ENCODE results near the gene NUDT9. TPM values are rescaled to one million over a fixed set of nuclear protein-coding genes. Genes with fewer than 3 reads are reported as not detected.

The NUDT9 gene
- total RNA-seq, 1 experiment from 2014 or later, result 14.7 TPM

GRCh38 chr4:87430038-87430437, 7.7 kb downstream of the NUDT9 start:
- no peak overlapping the region for H3K27ac ChIP-seq (ENCODE audit: low read length)
- DNase-seq (no peak), ATAC-seq (no peak)
- H3K9ac ChIP-seq (ENCODE audit: low read length), result no peak overlapping the region
- ChIA-PET POLR2A (ENCODE audit: unreplicated experiment) (no interaction called here), CTCF (no interaction called here)
- H2AFZ ChIP-seq (ENCODE audit: low read length), result no peak overlapping the region
- TF ChIP-seq CTCF (conservative IDR thresholded peaks at IDR 0.05; ENCODE audit: low read depth, low read length), result no peak
- TF ChIP-seq EZH2phosphoT487 (IDR thresholded peaks at IDR 0.05; ENCODE audit: borderline replicate concordance, low read length), result no peak
- no peak for TF ChIP-seq EZH2 (IDR thresholded peaks at IDR 0.05; ENCODE audit: low read length, unreplicated experiment)
- no peaks in the 10 kb centered on the region for H3K36me3 ChIP-seq (ENCODE audit: low read depth, low read length)
- H3K4me1 ChIP-seq (ENCODE audit: insufficient read depth, low read length), result no peaks in the 10 kb centered on the region
- peaks cover 83% of the 10 kb centered on the region for H3K79me2 ChIP-seq (ENCODE audit: low read length)
- H3K4me2 ChIP-seq (ENCODE audit: low read length), result no peak overlapping the region
- no peaks in the 10 kb centered on the region for H3K9me2 ChIP-seq (replicated peaks; ENCODE audit: low read length)
- intact Hi-C loops (cut with micrococcal nuclease), result loop anchor here (5.0 kb wide), 1 partner anchor 37 kb away; no protein-coding TSS in a partner anchor
- no peaks in the 10 kb centered on the region for H3K27me3 ChIP-seq (ENCODE audit: low read length)
- BruUV-seq (replicated peaks), result no TSS peak
- no peaks in the 10 kb centered on the region for H3K9me3 ChIP-seq (ENCODE audit: low read length)
- H3K4me3 ChIP-seq (ENCODE audit: low read length), result no peak overlapping the region
- no peaks in the 10 kb centered on the region for H4K20me1 ChIP-seq (ENCODE audit: low read length)
- H3F3A ChIP-seq (ENCODE audit: low read length, unreplicated experiment), result no peaks in the 10 kb centered on the region

GRCh38 chr4:87433342-87433741, 11.0 kb downstream of the NUDT9 start:
- CTCF ChIA-PET, result no interaction called here
- no peak overlapping the region for H3K9ac ChIP-seq (ENCODE audit: low read length)
- H3K4me1 ChIP-seq (ENCODE audit: insufficient read depth, low read length), result no peaks in the 10 kb centered on the region
- DNase-seq, result no peak
- H3K36me3 ChIP-seq (ENCODE audit: low read depth, low read length), result no peaks in the 10 kb centered on the region
- no peak overlapping the region for H3K4me2 ChIP-seq (ENCODE audit: low read length)
- POLR2A ChIA-PET (ENCODE audit: unreplicated experiment), result no interaction called here
- H3K4me3 ChIP-seq (ENCODE audit: low read length), result no peak overlapping the region
- no peaks in the 10 kb centered on the region for H3K9me3 ChIP-seq (ENCODE audit: low read length)
- no peak overlapping the region for H3K27ac ChIP-seq (ENCODE audit: low read length)
- BruUV-seq (replicated peaks), result no TSS peak
- intact Hi-C loops (cut with micrococcal nuclease), result loop anchor here (5.0 kb wide), 1 partner anchor 34 kb away; no protein-coding TSS in a partner anchor
- H4K20me1 ChIP-seq (ENCODE audit: low read length), result no peaks in the 10 kb centered on the region
- TF ChIP-seq CTCF (conservative IDR thresholded peaks at IDR 0.05; ENCODE audit: low read depth, low read length) (no peak), EZH2phosphoT487 (IDR thresholded peaks at IDR 0.05; ENCODE audit: borderline replicate concordance, low read length) (no peak), EZH2 (IDR thresholded peaks at IDR 0.05; ENCODE audit: low read length, unreplicated experiment) (no peak)
- H3K9me2 ChIP-seq (replicated peaks; ENCODE audit: low read length), result no peaks in the 10 kb centered on the region
- H3K79me2 ChIP-seq (ENCODE audit: low read length), result peaks cover 53% of the 10 kb centered on the region
- no peak overlapping the region for H2AFZ ChIP-seq (ENCODE audit: low read length)
- H3F3A ChIP-seq (ENCODE audit: low read length, unreplicated experiment), result no peaks in the 10 kb centered on the region
- no peak for ATAC-seq
- no peaks in the 10 kb centered on the region for H3K27me3 ChIP-seq (ENCODE audit: low read length)

- Histone ChIP-seq H3K4me2 (ENCODE audit: low read length) (no peak overlapping the region), H2AFZ (ENCODE audit: low read length) (no peak overlapping the region), H4K20me1 (ENCODE audit: low read length) (no peaks in the 10 kb centered on the region), H3K27me3 (ENCODE audit: low read length) (no peaks in the 10 kb centered on the region), H3K9me3 (ENCODE audit: low read length) (no peaks in the 10 kb centered on the region), H3K27ac (ENCODE audit: low read length) (no peak overlapping the region), H3F3A (ENCODE audit: low read length, unreplicated experiment) (no peaks in the 10 kb centered on the region), H3K4me1 (ENCODE audit: insufficient read depth, low read length) (no peaks in the 10 kb centered on the region), H3K9ac (ENCODE audit: low read length) (no peak overlapping the region), H3K9me2 (replicated peaks; ENCODE audit: low read length) (no peaks in the 10 kb centered on the region), H3K4me3 (ENCODE audit: low read length) (no peak overlapping the region), H3K36me3 (ENCODE audit: low read depth, low read length) (peaks cover 4% of the 10 kb centered on the region; the same call in 1 of the 2 replicates), H3K79me2 (ENCODE audit: low read length) (no peaks in the 10 kb centered on the region)
- CTCF ChIA-PET, result no interaction called here
- ATAC-seq (no peak), DNase-seq (no peak)
- intact Hi-C loops (cut with micrococcal nuclease), result no loop called here
- TF ChIP-seq EZH2 (IDR thresholded peaks at IDR 0.05; ENCODE audit: low read length, unreplicated experiment), result no peak
- TF ChIP-seq EZH2phosphoT487 (IDR thresholded peaks at IDR 0.05; ENCODE audit: borderline replicate concordance, low read length), result no peak
- TF ChIP-seq CTCF (conservative IDR thresholded peaks at IDR 0.05; ENCODE audit: low read depth, low read length), result no peak
- no TSS peak for BruUV-seq (replicated peaks)
- POLR2A ChIA-PET (ENCODE audit: unreplicated experiment), result no interaction called here
Observed at GRCh38 chr4:87442889-87443288, 20.5 kb downstream of the NUDT9 start.
